RWPE1 (cell line): ENCODE results near the gene AMOTL2.

ENCODE experiments used
- CTCF ChIA-PET: fragments of 350-600 bp; sonication (Branson Sonifier 250); formaldehyde crosslinking; extraction: SDS; loops from one replicate; lab custom pipeline; 2021; lab: Yijun Ruan, JAX
- POLR2A ChIA-PET: fragments of 400-600 bp; formaldehyde crosslinking; extraction: SDS; loops from one replicate; lab custom pipeline; 2020; ENCODE audit warnings: antibody characterized with exemption; ENCODE audit not compliant: low non-redundant PET; lab: Yijun Ruan, JAX
- DNase-seq: peaks from one replicate; pipeline ENCODE4 v3.0.0; 2012; ENCODE audit warnings: low spot score
- H3K27ac ChIP-seq: fragments of 450-650 bp; 2 replicates; pipeline ENCODE4 v1.5.1; 2017
- CTCF ChIP-seq: fragments of 450-650 bp; conservative IDR thresholded peaks from 2 replicates; pipeline ENCODE4 v1.5.1; 2017; ENCODE audit warnings: low read depth, mild to moderate bottlenecking

The AMOTL2 gene

GRCh38 chr3:134337071-134337482 lies 37.2 kb downstream of the AMOTL2 start:
- ChIA-PET CTCF (interaction anchor here (0.6 to 1.3 kb wide), 3 partner anchors 9 to 24 kb away, joined by 3 read pairs; no protein-coding TSS in a partner anchor), POLR2A (no interaction called here)
- peak overlapping the region; percentile 78 for H3K27ac ChIP-seq
- DNase-seq = no peak
- TF ChIP-seq CTCF = no peak

GRCh38 chr3:134336587-134336986 lies 37.7 kb downstream of the AMOTL2 start:
- TF ChIP-seq CTCF = no peak
- CTCF ChIA-PET = interaction anchor here (0.6 to 1.3 kb wide), 4 partner anchors 9 to 60 kb away, joined by 3 read pairs; no protein-coding TSS in a partner anchor
- POLR2A ChIA-PET = no interaction called here
- DNase-seq = peak; percentile 57
- H3K27ac ChIP-seq = peak overlapping the region; percentile 78

- DNase-seq = no peak
- no peak for TF ChIP-seq CTCF
- H3K27ac ChIP-seq = peak overlapping the region; percentile 87; the same call in 1 of the 2 replicates
- CTCF ChIA-PET = no interaction called here
- POLR2A ChIA-PET = no interaction called here
These were observed 39.4 kb downstream of the AMOTL2 start for GRCh38 chr3:134334901-134335280.

- TF ChIP-seq CTCF = no peak
- peak overlapping the region; percentile 87 for H3K27ac ChIP-seq
- CTCF ChIA-PET = no interaction called here
- DNase-seq = no peak
- POLR2A ChIA-PET = no interaction called here
These were observed 39.9 kb downstream of the AMOTL2 start for GRCh38 chr3:134334231-134334900.

- CTCF ChIA-PET = interaction anchor here (0.7 kb wide), 1 partner anchor 87 kb away, joined by 3 read pairs; no protein-coding TSS in a partner anchor
- no peak for TF ChIP-seq CTCF
- no peak for DNase-seq
- POLR2A ChIA-PET = no interaction called here
- peak overlapping the region; percentile 87 for H3K27ac ChIP-seq
These were observed 40.6 kb downstream of the AMOTL2 start for GRCh38 chr3:134333522-134334181.

GRCh38 chr3:134332344-134332743 lies 41.9 kb downstream of the AMOTL2 start:
- no peak for TF ChIP-seq CTCF
- peak; percentile 67 for DNase-seq
- H3K27ac ChIP-seq = peak overlapping the region; percentile 87
- CTCF ChIA-PET = interaction anchor here (0.6 kb wide), 1 partner anchor 15 kb away, joined by 5 read pairs; no protein-coding TSS in a partner anchor
- POLR2A ChIA-PET = interaction anchor here (0.6 to 0.7 kb wide), 2 partner anchors 20 to 25 kb away, joined by 3 to 6 read pairs; no protein-coding TSS in a partner anchor
